GM21717 (cell line): ENCODE measurements around the gene KPNB1.

ENCODE experiments used
- ATAC-seq: cut with Tn5 transposase; IDR thresholded peaks from one replicate; pipeline ENCODE4 v1.9.1; 2021; ENCODE audit warnings: mild to moderate bottlenecking, moderate library complexity; ENCODE audit not compliant: unreplicated experiment

KPNB1 gene

DNA sequence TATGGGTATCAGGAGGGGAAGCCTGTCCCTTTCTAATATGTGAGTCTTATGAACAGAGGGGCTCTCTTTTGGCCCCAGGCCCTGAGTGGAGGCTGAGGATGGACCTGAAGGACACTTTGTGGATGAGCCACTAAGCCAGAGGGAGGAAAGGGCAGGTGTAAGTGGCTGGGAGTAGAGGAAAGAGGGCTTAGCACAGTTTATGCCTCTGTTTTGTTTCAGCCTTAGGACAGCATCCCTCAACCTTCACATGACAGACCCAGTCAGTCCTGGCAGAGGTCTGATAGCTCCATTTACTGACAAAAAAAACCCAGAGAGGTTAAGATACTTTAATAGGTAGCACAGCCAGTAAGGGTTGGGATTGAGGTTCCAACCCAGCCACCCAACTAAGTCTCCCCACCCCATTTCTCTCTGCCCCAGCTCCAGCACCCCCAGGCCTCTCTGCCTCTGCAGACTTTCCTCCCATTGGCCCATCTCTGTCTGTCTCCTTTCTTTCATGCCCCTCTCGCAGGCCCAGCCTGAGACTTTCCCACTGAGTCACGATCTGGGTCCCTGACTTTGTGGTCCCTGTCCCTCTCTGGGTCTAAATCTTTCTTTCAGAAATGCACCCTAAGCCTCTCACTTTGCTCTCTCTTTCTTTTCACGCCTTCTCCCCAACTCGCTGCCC is 78.6 kb downstream of the KPNB1 start:
- ATAC-seq = no peak

DNA sequence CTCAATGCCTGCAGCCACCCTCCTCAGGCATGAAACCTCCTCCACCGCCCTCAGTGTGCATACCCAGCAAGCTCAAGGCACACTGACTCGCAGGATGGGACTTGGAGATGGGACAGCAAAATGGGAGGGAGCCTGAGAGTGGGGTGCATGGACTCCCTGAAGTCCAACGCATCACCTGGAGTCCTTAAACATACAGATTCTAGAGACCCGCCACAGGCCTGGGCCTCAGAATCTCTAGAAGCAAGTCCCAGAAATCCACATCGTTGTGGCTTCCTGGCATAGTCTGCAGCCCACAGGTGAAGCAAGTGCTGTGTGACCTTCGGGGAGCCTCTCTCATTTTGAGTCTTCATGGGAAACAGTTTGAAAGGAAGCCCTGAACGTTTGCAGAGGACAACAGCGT is 79.8 kb downstream of the KPNB1 start:
- ATAC-seq = no peak

DNA sequence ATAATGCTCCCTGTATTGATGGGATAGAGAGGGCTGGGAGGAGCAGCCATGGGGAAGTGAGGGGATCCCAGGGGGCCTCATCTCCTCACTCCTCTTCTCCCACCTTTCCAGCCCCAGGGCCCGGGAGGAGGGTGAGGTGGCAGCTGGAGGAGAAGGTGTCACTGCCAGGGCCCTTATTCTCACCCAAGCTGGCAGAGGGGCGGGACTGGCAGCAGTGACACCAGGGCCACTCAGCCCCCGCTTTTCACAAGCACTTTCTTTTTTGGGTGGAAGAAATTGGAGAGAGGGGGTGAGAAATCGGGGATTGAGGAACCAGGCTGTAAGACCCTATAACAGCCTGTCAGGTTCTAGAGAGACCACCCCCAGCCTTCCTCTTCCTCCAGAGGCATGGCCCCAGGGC is 81.0 kb downstream of the KPNB1 start:
- ATAC-seq = no peak

DNA sequence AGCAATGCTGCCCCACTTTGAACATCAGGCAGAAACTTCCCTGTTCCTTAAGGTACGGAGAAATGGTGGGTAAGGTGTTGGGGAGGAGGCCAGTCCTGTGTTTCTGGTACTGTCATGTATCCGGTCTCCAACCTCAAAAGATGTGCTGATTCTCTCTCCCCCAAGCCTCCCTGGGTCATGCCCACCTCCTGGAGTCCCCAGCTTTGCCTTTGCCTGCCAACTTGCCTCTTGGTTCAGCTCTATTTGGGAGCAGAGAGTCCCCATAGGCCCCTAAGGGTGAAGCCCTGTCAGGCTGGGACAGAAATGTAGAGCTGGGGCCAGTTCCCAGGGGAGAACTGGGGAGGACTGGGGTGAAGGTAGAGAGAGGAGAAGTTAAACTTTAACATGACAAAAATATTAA is 81.7 kb downstream of the KPNB1 start:
- ATAC-seq = no peak

GRCh38 chr17:47732399-47733046 is 82.8 kb downstream of the KPNB1 start:
- ATAC-seq = no peak

- ATAC-seq = peak; percentile 49
These were observed 83.4 kb downstream of the KPNB1 start, which contains the start of gene TBX21 for GRCh38 chr17:47733047-47733673. Gene TBX21, plus strand, starts transcription at chr17:47733236. Its CDS starts 219 bp downstream, at chr17:47733455.

DNA sequence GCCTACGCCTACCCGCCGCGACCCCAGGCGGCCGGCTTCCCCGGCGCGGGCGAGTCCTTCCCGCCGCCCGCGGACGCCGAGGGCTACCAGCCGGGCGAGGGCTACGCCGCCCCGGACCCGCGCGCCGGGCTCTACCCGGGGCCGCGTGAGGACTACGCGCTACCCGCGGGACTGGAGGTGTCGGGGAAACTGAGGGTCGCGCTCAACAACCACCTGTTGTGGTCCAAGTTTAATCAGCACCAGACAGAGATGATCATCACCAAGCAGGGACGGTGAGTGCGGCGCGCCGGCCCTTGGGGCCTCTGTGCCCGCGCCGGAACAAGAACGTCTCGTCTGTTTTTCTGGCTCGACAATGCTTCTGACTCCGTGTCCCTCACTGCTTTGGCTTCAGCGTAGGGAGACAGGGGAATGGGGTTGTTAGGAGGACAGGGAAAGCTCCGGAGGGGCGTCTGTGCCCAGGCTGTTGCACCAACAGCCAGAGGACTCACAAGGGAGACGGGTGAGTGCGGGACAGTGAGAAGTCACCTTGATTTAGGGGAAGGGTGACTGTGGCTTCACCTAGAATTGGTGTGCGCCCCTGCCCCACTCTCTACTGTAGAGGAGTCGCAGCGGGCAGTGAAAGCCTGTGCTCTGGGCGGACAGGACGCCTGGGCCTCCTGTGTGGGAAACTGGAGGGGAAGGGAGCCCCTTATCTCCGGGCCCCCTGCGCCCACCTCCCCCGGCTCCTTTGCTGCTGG is 84.1 kb downstream of the KPNB1 start:
- peak; percentile 4 for ATAC-seq

DNA sequence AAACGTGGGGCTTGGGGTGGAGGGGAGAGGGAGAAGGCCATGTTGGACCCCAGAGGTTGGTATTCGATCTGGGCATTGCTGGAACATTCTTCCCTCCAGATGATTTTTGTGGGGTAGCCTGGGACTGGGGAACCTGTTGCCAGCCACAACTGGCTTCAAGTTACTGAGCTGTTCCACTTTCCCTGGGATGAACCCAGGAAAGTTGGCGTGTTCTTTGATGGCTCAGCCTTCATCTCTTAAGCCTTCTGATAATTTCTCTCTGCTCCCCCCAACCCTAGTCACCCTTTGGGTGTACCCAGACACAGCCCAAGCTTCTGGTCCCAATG is 85.4 kb downstream of the KPNB1 start:
- no peak for ATAC-seq
